HG02798 (cell line): ENCODE measurements around the gene KCNAB1.
"Not testable (repeated sequence)": the region's sequence is repeated elsewhere in the genome, so short reads cannot be mapped to it uniquely, and the experiment has no call there.

Experiments used
- ATAC-seq: cut with Tn5 transposase; IDR thresholded peaks from one replicate; pipeline ENCODE4 v1.9.1; 2021; ENCODE audit warnings: mild to moderate bottlenecking; ENCODE audit not compliant: unreplicated experiment, poor library complexity

KCNAB1 gene

GRCh38 chr3:156214676-156215075 lies 94.3 kb downstream of the KCNAB1 start:
- ATAC-seq = no peak

- ATAC-seq = no peak
These were observed 95.4 kb downstream of the KCNAB1 start for GRCh38 chr3:156215751-156216150.

GRCh38 chr3:156216216-156216615 lies 95.8 kb downstream of the KCNAB1 start:
- no peak for ATAC-seq

GRCh38 chr3:156216852-156217251 lies 96.5 kb downstream of the KCNAB1 start:
- ATAC-seq = no peak

- no peak for ATAC-seq
These were observed 97.4 kb downstream of the KCNAB1 start for GRCh38 chr3:156217674-156218352.

- ATAC-seq = no peak
These were observed 98.0 kb downstream of the KCNAB1 start for GRCh38 chr3:156218353-156218744.

- not testable (repeated sequence) for ATAC-seq
These were observed 102.0 kb downstream of the KCNAB1 start for GRCh38 chr3:156222381-156222780.

GRCh38 chr3:156224046-156224445 lies 103.7 kb downstream of the KCNAB1 start:
- ATAC-seq = not testable (repeated sequence)

- no peak for ATAC-seq
These were observed 106.5 kb downstream of the KCNAB1 start for GRCh38 chr3:156226676-156227420.

GRCh38 chr3:156227704-156228103 lies 107.3 kb downstream of the KCNAB1 start:
- ATAC-seq = no peak

GRCh38 chr3:156230278-156230900 lies 110.0 kb downstream of the KCNAB1 start:
- no peak for ATAC-seq

- not testable (repeated sequence) for ATAC-seq
These were observed 110.8 kb downstream of the KCNAB1 start for GRCh38 chr3:156231221-156231620.

GRCh38 chr3:156233876-156234275 lies 113.5 kb downstream of the KCNAB1 start:
- no peak for ATAC-seq

- no peak for ATAC-seq
These were observed 116.3 kb downstream of the KCNAB1 start for GRCh38 chr3:156236556-156237260.

- ATAC-seq = no peak
These were observed 120.3 kb downstream of the KCNAB1 start for GRCh38 chr3:156240642-156241041.

GRCh38 chr3:156246961-156247725 lies 126.8 kb downstream of the KCNAB1 start:
- ATAC-seq = no peak

GRCh38 chr3:156250550-156250949 lies 130.2 kb downstream of the KCNAB1 start:
- ATAC-seq = no peak

- ATAC-seq = no peak
These were observed 131.0 kb downstream of the KCNAB1 start for GRCh38 chr3:156251424-156251823.

GRCh38 chr3:156252656-156253055 lies 132.3 kb downstream of the KCNAB1 start:
- no peak for ATAC-seq

- ATAC-seq = peak; percentile 73
These were observed 132.8 kb downstream of the KCNAB1 start for GRCh38 chr3:156253150-156253549.
